AG04449 (cell line): ENCODE data around the gene SUPT3H.
"Not testable (repeated sequence)": the region's sequence is repeated elsewhere in the genome, so short reads cannot be mapped to it uniquely, and the experiment has no call there.

Experiments
- CTCF ChIA-PET: fragments of 350-600 bp; formaldehyde crosslinking; extraction: SDS; loops from one replicate; lab custom pipeline; 2021; ENCODE audit warnings: antibody characterized with exemption; lab: Yijun Ruan, JAX
- POLR2A ChIA-PET: fragments of 400-600, 350-600 bp; formaldehyde crosslinking; extraction: SDS; loops from one replicate; lab custom pipeline; 2020; ENCODE audit warnings: antibody characterized with exemption, inconsistent platforms; lab: Yijun Ruan, JAX
- DNase-seq: peaks from one replicate; pipeline ENCODE4 v3.0.0-alpha.2; 2010; ENCODE audit warnings: low read depth, low spot score
- H3K4me3 ChIP-seq: 2 replicates; pipeline ENCODE4 v1.5.1; 2011; ENCODE audit warnings: low read depth, mild to moderate bottlenecking, control low read depth, low read length
- TF ChIP-seq, protein P1 (sequence below): IDR thresholded peaks from one replicate; pipeline ENCODE4 v1.5.1; 2011; ENCODE audit warnings: mild to moderate bottlenecking, moderate library complexity, low read length, control low read depth, inconsistent platforms; ENCODE audit not compliant: insufficient read depth; ENCODE audit errors: missing control alignments

Gene SUPT3H

DNA sequence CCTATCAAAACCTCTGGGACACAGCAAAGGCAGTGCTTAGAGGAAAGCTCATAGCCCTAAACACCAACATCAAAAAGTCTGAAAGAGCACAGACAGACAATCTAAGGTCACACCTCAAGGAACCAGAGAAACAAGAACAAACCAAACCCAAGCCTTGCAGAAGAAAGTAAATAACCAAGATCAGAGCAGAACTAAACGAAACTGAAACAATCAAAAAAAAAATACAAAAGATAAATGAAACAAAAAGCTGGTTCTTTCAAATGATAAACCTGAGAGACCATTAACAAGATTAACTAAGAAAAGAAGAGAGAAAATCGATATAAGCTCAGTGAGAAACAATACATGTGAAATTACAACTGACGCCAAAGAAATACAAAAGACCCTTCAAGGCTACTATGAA lies 84.4 kb downstream of the SUPT3H start:
- no peak overlapping the region for H3K4me3 ChIP-seq
- DNase-seq, result no peak
- POLR2A ChIA-PET, result no interaction called here
- CTCF ChIA-PET, result no interaction called here
- TF ChIP-seq, protein P1, sequence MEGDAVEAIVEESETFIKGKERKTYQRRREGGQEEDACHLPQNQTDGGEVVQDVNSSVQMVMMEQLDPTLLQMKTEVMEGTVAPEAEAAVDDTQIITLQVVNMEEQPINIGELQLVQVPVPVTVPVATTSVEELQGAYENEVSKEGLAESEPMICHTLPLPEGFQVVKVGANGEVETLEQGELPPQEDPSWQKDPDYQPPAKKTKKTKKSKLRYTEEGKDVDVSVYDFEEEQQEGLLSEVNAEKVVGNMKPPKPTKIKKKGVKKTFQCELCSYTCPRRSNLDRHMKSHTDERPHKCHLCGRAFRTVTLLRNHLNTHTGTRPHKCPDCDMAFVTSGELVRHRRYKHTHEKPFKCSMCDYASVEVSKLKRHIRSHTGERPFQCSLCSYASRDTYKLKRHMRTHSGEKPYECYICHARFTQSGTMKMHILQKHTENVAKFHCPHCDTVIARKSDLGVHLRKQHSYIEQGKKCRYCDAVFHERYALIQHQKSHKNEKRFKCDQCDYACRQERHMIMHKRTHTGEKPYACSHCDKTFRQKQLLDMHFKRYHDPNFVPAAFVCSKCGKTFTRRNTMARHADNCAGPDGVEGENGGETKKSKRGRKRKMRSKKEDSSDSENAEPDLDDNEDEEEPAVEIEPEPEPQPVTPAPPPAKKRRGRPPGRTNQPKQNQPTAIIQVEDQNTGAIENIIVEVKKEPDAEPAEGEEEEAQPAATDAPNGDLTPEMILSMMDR, result no peak

DNA sequence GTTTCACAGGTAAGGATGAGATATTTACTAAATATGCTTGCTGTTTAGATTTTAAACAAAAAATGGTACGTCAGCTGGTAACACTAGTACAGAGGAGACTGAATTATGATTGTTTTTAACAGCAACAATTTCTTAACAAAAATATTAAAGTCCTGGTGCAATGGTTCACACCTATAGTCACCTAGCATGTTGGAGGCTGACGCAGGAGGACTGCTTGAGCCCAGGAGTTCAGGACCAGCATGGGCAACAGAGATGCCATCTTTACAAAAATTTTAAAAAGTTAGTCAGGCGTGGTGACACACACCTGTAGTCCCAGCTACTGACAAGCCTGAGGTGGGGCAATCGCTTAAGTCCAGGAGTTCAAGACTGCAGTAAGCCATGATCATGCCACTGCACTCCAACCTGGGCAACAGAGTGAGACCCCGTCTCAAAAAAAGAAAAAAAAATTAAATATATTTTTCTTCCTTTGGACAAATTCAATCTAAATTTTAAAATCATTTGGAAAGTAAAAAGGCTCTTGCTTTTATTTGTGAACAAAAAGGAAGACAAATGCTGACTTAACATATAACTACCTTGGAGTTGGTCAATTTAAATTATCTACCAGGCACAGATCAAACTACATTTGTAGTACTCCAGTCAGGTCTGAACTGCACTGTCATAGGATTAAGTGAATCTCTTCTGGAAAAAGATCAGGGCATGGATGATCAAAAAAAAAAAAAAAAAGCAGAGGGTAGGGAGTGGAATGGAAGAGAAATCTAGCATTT lies 87.8 kb downstream of the SUPT3H start:
- H3K4me3 ChIP-seq, result no peak overlapping the region
- TF ChIP-seq, protein P1, result no peak
- CTCF ChIA-PET, result no interaction called here
- no peak for DNase-seq
- POLR2A ChIA-PET, result no interaction called here

DNA sequence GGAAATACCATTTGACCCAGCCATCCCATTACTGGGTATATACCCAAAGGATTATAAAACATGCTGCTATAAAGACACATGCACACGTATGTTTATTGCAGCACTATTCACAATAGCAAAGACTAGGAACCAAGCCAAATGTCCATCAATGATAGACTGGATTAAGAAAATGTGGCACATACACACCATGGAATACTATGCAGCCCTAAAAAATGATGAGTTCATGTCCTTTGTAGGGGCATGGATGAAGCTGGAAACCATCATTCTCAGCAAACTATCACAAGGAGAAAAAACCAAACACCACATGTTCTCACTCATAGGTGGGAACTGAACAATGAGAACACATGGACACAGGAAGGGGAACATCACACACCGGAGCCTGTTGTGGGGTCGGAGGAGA lies 91.0 kb downstream of the SUPT3H start:
- CTCF ChIA-PET, POLR2A ChIA-PET, H3K4me3 ChIP-seq, DNase-seq: not testable (repeated sequence)

DNA sequence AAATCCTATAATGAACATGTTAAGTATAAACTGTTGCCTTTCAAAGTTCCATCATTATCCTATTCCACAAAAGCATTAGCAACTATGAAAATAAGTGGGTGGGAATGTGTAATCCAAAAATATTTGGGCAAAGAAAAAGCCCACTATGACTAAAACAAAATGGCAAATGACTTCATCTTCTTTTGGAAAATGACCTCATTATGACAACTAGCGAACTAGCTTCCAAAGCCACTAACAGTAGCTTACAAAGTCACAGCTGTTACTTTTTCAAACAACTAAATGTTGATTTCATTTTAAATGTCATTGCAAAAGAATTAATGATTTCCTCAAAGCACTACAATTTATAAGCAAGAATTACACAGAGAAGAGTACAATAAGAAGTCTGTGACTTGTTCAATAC lies 99.4 kb downstream of the SUPT3H start:
- POLR2A ChIA-PET, result no interaction called here
- CTCF ChIA-PET, result no interaction called here
- TF ChIP-seq, protein P1, result no peak

DNA sequence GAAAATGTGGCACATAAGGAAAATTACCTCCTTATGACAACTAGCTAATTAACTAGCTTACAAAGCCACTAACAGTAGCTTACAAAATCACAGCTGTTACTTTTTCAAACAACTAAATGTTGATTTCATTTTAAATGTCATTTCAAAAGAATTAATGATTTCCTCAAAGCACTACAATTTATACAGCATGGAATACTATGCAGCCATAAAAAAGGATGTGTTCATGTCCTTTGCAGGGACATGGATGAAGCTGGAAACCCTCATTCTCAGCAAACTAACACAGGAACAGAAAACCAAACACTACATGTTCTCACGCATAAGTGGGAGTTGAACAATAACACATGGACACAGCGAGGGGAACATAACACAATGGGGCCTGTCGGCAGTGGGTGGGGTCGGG lies 100.0 kb downstream of the SUPT3H start:
- DNase-seq, CTCF ChIA-PET, H3K4me3 ChIP-seq, POLR2A ChIA-PET: not testable (repeated sequence)

More for the DNA sequence above, 99.4 kb downstream of the SUPT3H start:
- no peak overlapping the region for H3K4me3 ChIP-seq
- DNase-seq, result no peak

DNA sequence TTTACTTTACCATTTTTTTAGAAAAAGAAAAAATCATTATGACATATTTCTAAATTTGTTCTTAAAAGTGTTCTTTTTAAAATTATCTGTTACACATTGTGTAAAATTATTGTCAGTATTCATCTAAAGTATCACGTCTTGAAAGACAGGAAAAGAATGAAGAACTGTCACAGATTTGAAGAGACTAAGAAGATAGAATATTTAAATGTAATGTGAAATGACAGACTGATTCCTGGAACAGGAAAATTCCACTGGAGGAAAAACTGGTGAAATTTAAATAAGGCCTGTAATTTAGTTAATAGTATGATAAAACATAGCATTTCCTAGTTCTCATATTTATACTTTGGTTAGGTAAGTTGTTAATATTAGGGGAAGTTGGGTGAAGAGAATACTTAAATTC lies 102.4 kb downstream of the SUPT3H start:
- ChIA-PET CTCF (no interaction called here), POLR2A (no interaction called here)
- TF ChIP-seq, protein P1, result no peak
- H3K4me3 ChIP-seq, result no peak overlapping the region
- DNase-seq, result no peak

DNA sequence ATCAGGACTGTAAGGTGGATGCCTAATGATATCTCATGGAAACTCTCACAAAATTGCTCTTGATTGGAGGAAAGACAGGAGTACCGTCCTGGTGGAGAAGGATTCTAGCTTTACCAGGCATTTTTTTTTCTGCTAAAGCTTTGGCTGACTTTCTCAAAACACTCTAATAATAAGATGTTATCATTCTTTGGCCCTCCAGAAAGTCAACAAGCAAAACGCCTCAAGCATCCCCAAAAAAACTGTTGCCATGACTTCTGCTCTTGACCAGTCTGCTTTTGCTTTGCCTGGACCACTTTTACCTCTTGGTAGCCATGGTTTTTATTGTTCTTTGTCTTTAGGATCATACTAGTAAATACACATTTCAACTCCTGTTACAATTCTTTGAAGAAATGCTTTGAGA lies 105.1 kb downstream of the SUPT3H start:
- no peak overlapping the region for H3K4me3 ChIP-seq
- CTCF ChIA-PET, result no interaction called here
- TF ChIP-seq, protein P1, result no peak
- no peak for DNase-seq
- POLR2A ChIA-PET, result no interaction called here
